Mammary epithelial cell (primary cell): ENCODE measurements around the gene SPECC1L.

ENCODE experiments used
- EZH2 ChIP-seq: IDR thresholded peaks from 2 replicates; pipeline ENCODE4 v1.6.1; 2012; ENCODE audit warnings: low read length, inconsistent platforms, borderline replicate concordance
- TF ChIP-seq, protein P1 (sequence below), 2 donors: IDR thresholded peaks in 1 of 2; conservative IDR thresholded peaks in 1 of 2; 2 replicates each; pipeline ENCODE4 v1.5.1; 2011 to 2012; ENCODE audit warnings: inconsistent platforms in 2 of 2, low read length in 2 of 2, mild to moderate bottlenecking in 2 of 2, control low read depth in 1 of 2, low read depth in 1 of 2; ENCODE audit not compliant: insufficient read depth in 1 of 2; ENCODE audit errors: extremely low read depth in 1 of 2

DNA sequence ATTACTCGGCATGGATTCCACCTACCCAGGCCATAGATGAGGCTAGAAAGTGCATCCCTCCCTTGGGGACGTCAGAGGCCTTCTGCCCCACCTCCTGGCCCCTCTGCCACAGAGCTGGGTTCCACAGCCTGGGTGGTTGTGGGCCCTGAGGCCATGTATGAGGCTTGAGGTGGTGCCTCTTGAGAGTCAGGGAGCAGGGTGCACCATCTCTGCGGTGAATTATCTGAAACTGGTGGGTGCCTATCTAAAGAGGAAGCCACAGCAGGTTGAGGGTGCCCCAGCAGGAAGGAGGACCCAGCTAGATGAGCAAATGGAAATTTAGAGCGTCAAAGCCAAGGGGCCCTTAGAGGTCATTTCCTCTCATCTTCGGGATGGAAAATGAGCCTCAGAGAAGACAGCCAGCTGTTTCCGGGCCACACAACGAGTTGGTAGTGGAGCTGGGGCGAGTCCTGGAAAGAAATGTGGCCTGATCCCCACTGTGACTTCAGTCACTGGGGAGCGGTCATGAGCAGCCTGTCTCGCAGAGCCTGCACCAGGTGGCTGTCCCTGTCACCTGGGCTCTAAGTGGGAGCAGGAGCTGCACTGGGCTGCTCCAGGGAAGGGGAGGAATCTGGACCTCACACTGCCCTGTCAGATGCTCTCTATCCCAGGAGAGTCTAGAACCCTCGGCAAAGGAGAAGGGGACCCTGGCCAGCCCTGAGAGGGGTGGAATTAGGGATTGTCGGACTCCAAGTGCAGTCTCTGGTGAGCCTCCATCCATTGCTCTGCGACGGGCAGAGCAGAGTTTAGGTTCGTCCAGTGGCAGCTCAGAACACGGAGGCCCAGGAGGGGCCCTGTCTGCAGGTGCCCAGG is 164.1 kb downstream of the SPECC1L start:
- no peak for TF ChIP-seq EZH2
- TF ChIP-seq, protein P1, sequence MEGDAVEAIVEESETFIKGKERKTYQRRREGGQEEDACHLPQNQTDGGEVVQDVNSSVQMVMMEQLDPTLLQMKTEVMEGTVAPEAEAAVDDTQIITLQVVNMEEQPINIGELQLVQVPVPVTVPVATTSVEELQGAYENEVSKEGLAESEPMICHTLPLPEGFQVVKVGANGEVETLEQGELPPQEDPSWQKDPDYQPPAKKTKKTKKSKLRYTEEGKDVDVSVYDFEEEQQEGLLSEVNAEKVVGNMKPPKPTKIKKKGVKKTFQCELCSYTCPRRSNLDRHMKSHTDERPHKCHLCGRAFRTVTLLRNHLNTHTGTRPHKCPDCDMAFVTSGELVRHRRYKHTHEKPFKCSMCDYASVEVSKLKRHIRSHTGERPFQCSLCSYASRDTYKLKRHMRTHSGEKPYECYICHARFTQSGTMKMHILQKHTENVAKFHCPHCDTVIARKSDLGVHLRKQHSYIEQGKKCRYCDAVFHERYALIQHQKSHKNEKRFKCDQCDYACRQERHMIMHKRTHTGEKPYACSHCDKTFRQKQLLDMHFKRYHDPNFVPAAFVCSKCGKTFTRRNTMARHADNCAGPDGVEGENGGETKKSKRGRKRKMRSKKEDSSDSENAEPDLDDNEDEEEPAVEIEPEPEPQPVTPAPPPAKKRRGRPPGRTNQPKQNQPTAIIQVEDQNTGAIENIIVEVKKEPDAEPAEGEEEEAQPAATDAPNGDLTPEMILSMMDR (conservative IDR thresholded peaks at IDR 0.05 in 1 of 2, IDR thresholded peaks at IDR 0.05 in 1 of 2; ENCODE audit: extremely low read depth in 1 of 2, insufficient read depth in 1 of 2, low read depth in 1 of 2, low read length in 2 of 2): no peak
